OCI-LY1 (cell line): ENCODE data around the gene CACNA1B.

Source experiments
- H2AFZ ChIP-seq: fragments of 200-600 bp; sonication (generic), shearing (Covaris generic); 2 replicates; pipeline ENCODE4 v1.6.0; 2014; ENCODE audit warnings: antibody characterized with exemption, mild to moderate bottlenecking, low read length
- H3F3A ChIP-seq: fragments of 200-600 bp; sonication (generic), shearing (Covaris generic); 2 replicates; pipeline ENCODE4 v1.6.0; 2014; ENCODE audit warnings: mild to moderate bottlenecking, antibody characterized with exemption, low read length, moderate library complexity; ENCODE audit not compliant: insufficient read depth
- H3K27ac ChIP-seq: fragments of 200-600 bp; sonication (generic); 2 replicates; pipeline ENCODE4 v1.5.1; 2014; ENCODE audit warnings: low read length, mixed run types, mild to moderate bottlenecking, low read depth; ENCODE audit not compliant: poor library complexity, severe bottlenecking
- H3K27me3 ChIP-seq: fragments of 200-600 bp; sonication (generic); 2 replicates; pipeline ENCODE4 v1.6.0; 2014; ENCODE audit warnings: antibody characterized with exemption, mild to moderate bottlenecking, low read length, moderate library complexity; ENCODE audit not compliant: insufficient read depth
- H3K36me3 ChIP-seq: fragments of 200-600 bp; sonication (generic); 2 replicates; pipeline ENCODE4 v1.6.1; 2014; ENCODE audit warnings: mild to moderate bottlenecking, antibody characterized with exemption, low read length, moderate library complexity, mixed read lengths; ENCODE audit not compliant: insufficient read depth
- H3K4me1 ChIP-seq: fragments of 200-600 bp; sonication (generic); 2 replicates; pipeline ENCODE4 v1.5.1; 2014; ENCODE audit warnings: mild to moderate bottlenecking, low read length, moderate library complexity; ENCODE audit not compliant: insufficient read depth, severe bottlenecking
- H3K4me2 ChIP-seq: fragments of 200-600 bp; sonication (generic), shearing (Covaris generic); 2 replicates; pipeline ENCODE4 v1.6.1; 2014; ENCODE audit warnings: low read length
- H3K4me3 ChIP-seq: fragments of 200-600 bp; sonication (generic); 2 replicates; pipeline ENCODE4 v1.5.1; 2014; ENCODE audit warnings: low read length, low read depth, mild to moderate bottlenecking, mixed read lengths; ENCODE audit not compliant: poor library complexity, severe bottlenecking
- H3K79me2 ChIP-seq: fragments of 200-600 bp; shearing (Covaris generic); 2 replicates; pipeline ENCODE4 v1.6.1; 2016; ENCODE audit warnings: mixed run types, low read length, mixed read lengths; ENCODE audit not compliant: insufficient read depth
- H3K9ac ChIP-seq: fragments of 200-600 bp; sonication (generic), shearing (Covaris generic); 2 replicates; pipeline ENCODE4 v1.6.1; 2014; ENCODE audit warnings: mild to moderate bottlenecking, low read length, mixed read lengths
- H3K9me2 ChIP-seq: fragments of 200-600 bp; sonication (generic), shearing (Covaris generic); 2 replicates; pipeline ENCODE4 v1.6.1; 2014; ENCODE audit warnings: low read depth, mild to moderate bottlenecking, low read length, mixed read lengths
- H3K9me3 ChIP-seq: fragments of 200-600 bp; shearing (Covaris generic); 2 replicates; pipeline ENCODE4 v1.6.1; 2014; ENCODE audit warnings: low read length, mixed read lengths
- H4K20me1 ChIP-seq: fragments of 200-600 bp; sonication (generic), shearing (Covaris generic); 2 replicates; pipeline ENCODE4 v1.6.0; 2016; ENCODE audit warnings: mild to moderate bottlenecking, low read length; ENCODE audit not compliant: insufficient read depth
- CTCF ChIP-seq: fragments of 200-600 bp; sonication (generic), shearing (Covaris generic); IDR thresholded peaks from 2 replicates; pipeline ENCODE4 v1.5.1; 2017; ENCODE audit warnings: mild to moderate bottlenecking, antibody characterized with exemption, low read length, moderate library complexity, mixed read lengths
- EZH2 ChIP-seq: fragments of 200-600 bp; sonication (generic), shearing (Covaris generic); IDR thresholded peaks from 2 replicates; pipeline ENCODE4 v1.8.0; 2017; ENCODE audit warnings: borderline replicate concordance, mixed run types, mild to moderate bottlenecking, antibody characterized with exemption, low read length, moderate library complexity, mixed read lengths

Gene CACNA1B

GRCh38 chr9:138025908-138026307, 148.3 kb downstream of the CACNA1B start:
- no peaks in the 10 kb centered on the region; the same call in 1 of the 2 replicates for H3K27me3 ChIP-seq
- H3K9ac ChIP-seq: no peak overlapping the region
- no peak overlapping the region for H3K4me2 ChIP-seq
- H2AFZ ChIP-seq: no peak overlapping the region
- no peak overlapping the region for H3K27ac ChIP-seq
- H3K36me3 ChIP-seq: no peaks in the 10 kb centered on the region
- no peaks in the 10 kb centered on the region for H4K20me1 ChIP-seq
- no peaks in the 10 kb centered on the region for H3K4me1 ChIP-seq
- TF ChIP-seq EZH2 (no peak), CTCF (no peak)
- no peaks in the 10 kb centered on the region for H3F3A ChIP-seq
- H3K9me2 ChIP-seq: no peaks in the 10 kb centered on the region
- H3K9me3 ChIP-seq: peaks cover 6% of the 10 kb centered on the region; the same call in 1 of the 2 replicates
- H3K4me3 ChIP-seq: no peak overlapping the region
- no peaks in the 10 kb centered on the region for H3K79me2 ChIP-seq

DNA sequence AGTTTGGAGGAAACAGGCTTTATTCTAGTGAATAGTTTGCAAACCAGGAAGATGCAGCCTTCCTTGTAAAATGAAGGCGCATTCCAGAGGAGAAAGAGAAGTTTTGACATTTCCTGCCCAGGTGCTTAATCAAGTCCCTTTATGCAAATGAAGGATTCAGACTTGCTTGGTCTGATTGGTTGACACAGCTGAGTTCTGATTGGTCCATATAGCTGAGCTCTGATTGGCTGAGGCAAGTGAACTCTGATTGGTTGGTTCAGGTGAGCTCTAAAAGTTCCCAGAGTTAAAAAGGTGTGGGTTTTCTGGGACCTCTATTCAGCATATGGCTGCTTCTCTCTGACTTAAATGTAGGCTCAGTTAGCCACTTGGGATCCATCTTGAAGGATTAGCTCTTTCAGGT, 151.0 kb downstream of the CACNA1B start:
- no peak overlapping the region for H2AFZ ChIP-seq
- H3K9me3 ChIP-seq: peaks cover 6% of the 10 kb centered on the region; the same call in 1 of the 2 replicates
- H3K27me3 ChIP-seq: no peaks in the 10 kb centered on the region; the same call in 1 of the 2 replicates
- H4K20me1 ChIP-seq: no peaks in the 10 kb centered on the region
- TF ChIP-seq CTCF: no peak
- no peak for TF ChIP-seq EZH2
- no peak overlapping the region for H3K4me2 ChIP-seq
- H3K9me2 ChIP-seq: no peaks in the 10 kb centered on the region
- no peak overlapping the region for H3K9ac ChIP-seq
- no peaks in the 10 kb centered on the region for H3K36me3 ChIP-seq
- no peak overlapping the region for H3K4me3 ChIP-seq
- no peaks in the 10 kb centered on the region for H3K79me2 ChIP-seq
- H3K4me1 ChIP-seq: no peaks in the 10 kb centered on the region
- H3K27ac ChIP-seq: no peak overlapping the region
- H3F3A ChIP-seq: no peaks in the 10 kb centered on the region

- TF ChIP-seq CTCF: no peak
- TF ChIP-seq EZH2: no peak
- H3K27me3 ChIP-seq: no peaks in the 10 kb centered on the region; the same call in 1 of the 2 replicates
- no peak overlapping the region for H2AFZ ChIP-seq
- H3K4me1 ChIP-seq: no peaks in the 10 kb centered on the region
- H3K9me2 ChIP-seq: no peaks in the 10 kb centered on the region
- no peaks in the 10 kb centered on the region for H3K79me2 ChIP-seq
- no peaks in the 10 kb centered on the region for H3F3A ChIP-seq
- H3K27ac ChIP-seq: no peak overlapping the region
- no peak overlapping the region for H3K9ac ChIP-seq
- H3K36me3 ChIP-seq: no peaks in the 10 kb centered on the region
- H3K4me2 ChIP-seq: no peak overlapping the region
- no peaks in the 10 kb centered on the region for H4K20me1 ChIP-seq
- H3K9me3 ChIP-seq: peaks cover 6% of the 10 kb centered on the region; the same call in 1 of the 2 replicates
- H3K4me3 ChIP-seq: no peak overlapping the region
Measured at GRCh38 chr9:138031186-138031585, 153.6 kb downstream of the CACNA1B start.
